GM21526 (cell line): ENCODE measurements around the gene GNAS-AS1.
"Not testable (repeated sequence)": the region's sequence is repeated elsewhere in the genome, so short reads cannot be mapped to it uniquely, and the experiment has no call there.

Source experiments
- ATAC-seq: cut with Tn5 transposase; IDR thresholded peaks from one replicate; pipeline ENCODE4 v1.9.1; 2021; ENCODE audit warnings: moderate library complexity; ENCODE audit not compliant: unreplicated experiment, low FRiP score

GNAS-AS1 gene

DNA sequence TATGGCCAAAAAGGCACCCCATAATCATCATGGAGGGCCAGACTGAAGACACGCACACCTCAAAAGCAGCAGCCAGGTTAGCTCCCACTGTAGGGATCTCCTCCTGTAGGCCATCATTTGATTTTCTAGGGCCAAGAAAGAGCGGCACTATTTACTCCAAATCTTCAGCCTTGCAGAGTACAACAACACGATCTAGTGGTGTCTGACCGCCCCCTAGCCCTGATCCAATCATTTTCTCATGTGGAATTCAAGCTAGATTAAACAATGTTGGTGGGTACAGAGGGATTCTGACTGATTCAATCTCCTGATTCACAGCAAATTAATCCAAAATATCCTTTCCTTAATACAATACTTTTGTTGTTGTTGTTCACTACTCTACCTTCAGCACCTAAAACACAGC, 12.5 kb downstream of the GNAS-AS1 start:
- ATAC-seq = no peak

- no peak for ATAC-seq
Observed at GRCh38 chr20:58837717-58838116, 13.0 kb downstream of the GNAS-AS1 start.

GRCh38 chr20:58836616-58837204, 14.0 kb downstream of the GNAS-AS1 start:
- no peak for ATAC-seq

DNA sequence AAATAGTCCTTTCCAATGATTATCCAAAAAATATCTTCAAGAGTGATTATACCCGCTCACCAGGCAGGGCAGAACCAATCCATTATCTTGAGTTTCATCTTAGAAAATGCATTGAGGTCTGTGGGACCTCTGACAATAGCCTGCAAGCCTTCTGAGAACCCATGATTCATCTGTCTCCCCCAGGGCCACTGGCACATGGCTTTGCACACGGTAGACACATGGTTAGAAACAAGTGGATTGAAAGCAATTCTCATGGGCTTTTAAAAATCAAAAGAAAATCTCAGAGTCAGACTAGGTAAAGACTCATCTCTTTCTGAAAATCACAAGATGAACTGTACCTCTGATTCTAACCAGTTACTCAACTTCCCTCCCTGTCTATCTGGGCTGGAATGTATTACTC, 15.5 kb downstream of the GNAS-AS1 start:
- no peak for ATAC-seq

- ATAC-seq = no peak
Observed at GRCh38 chr20:58833921-58834320, 16.8 kb downstream of the GNAS-AS1 start.

DNA sequence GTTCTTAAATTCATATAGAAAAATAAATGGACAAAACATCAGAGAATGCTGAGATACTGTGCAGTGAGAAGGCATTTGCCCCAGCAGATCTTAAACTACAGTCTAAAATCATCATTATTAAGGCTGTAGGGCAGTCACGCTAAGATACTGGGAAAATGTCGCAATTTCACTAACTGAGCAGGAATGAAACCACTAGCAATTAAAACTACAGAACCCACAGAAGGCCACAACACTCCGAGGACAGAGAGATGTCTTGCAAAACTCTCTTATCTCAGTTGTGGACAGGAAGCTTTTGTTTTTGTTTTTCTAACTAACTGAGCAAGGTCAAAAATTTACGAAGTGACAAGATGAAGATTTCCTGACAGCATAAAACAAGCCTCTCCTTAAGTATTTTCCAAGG, 18.2 kb downstream of the GNAS-AS1 start:
- ATAC-seq = no peak

DNA sequence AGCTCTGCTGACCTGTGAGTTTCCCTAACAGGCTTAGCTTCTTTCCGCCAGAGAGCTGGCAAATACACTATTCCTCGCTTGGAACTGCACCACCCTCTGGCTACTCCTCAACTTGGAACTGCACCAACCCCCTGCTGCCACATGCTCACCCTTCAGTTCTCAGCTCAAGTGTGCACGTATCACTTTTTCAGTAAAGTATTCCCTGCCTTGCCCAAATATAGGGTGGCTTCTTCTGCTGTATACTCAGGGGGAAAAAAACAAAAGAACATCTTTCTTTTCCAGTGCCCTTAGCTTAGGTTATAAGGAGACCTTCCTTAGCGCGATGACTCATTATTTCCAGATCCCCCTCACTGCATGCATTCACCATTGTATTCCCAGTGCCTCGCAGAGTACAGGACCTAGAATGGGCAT, 21.2 kb downstream of the GNAS-AS1 start:
- ATAC-seq = no peak

DNA sequence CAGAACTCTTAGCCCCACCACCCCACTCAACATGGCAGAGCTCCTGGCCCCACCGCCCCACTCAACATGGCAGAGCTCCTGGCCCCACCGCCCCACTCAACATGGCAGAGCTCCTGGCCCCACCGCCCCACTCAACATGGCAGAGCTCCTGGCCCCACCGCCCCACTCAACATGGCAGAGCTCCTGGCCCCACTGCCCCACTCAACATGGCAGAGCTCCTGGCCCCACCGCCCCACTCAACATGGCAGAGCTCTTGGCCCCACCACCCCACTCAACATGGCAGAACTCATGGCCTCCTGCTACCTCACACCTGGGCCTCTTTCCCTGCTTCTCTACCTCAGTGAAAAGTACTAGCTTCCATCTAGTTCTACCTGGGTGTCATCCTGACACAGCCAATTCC, 21.9 kb downstream of the GNAS-AS1 start:
- not testable (repeated sequence) for ATAC-seq

GRCh38 chr20:58828136-58828535, 22.6 kb downstream of the GNAS-AS1 start:
- ATAC-seq = no peak

GRCh38 chr20:58826271-58826670, 24.4 kb downstream of the GNAS-AS1 start:
- no peak for ATAC-seq

DNA sequence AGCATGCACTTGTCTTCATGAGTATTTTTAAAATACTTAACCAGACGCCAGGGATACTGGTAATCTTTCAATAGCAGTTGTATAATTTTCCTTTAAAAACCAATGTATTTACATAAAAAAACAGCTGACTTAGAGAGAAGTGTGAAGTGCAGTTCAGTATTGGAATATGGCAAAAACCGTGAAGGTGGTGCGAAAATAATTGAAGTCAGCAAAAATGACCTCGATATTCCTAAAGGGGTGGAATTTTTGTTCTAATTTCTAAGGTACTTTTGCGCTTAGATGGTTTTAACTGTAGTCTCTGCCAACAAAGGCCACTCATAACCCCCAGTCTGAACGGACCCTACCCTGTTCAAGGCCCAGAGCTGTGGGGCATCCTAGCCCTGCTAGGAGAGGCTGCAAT, 25.3 kb downstream of the GNAS-AS1 start:
- no peak for ATAC-seq

- ATAC-seq = no peak
Observed at GRCh38 chr20:58824843-58825242, 25.9 kb downstream of the GNAS-AS1 start.

DNA sequence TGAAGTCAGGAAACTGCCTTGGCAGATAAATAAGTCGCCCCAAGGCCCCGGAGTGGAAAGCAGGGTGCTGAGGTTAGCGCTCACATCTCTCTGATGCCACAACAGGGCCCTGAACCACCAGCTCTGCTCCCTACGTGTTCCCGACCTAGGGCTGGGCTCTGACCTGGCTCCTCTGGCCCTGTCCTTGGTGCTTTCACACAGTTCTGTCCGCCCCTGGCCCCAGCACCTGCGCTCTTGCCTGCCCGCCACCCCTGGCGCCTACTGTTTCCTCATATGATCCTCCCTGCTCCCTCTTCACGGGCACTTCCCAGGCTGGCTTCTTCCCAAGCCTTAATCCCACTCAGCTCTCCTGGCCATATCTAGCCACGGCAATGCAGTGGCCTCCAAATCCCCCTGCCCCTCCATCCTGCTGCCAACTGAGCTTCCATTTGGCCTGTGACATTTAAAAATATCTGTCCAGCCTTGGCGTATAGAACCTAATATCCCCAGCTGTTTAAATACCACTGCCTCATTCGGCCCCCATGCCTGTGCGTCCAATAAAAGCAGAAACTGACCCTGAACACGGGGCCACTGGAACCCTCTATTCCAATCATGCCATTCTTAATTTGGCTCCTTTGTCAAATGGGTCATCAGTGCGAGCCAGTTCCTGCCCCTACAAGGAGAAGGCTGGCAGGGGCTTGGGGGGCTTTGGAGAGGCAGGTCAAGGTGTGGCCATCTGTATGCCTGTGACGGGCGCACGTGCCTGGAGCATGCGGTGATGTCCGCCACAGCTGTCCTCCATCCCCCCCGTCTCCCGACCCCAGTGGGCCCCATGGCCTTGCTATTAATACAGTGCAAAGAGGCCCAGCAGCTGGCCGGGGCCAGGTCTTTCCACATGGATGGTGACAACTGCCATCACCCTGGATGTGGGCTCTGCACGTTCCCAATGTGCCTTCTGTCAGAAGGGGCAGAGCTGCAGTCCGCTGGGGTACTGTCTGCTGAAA, 27.7 kb downstream of the GNAS-AS1 start:
- no peak for ATAC-seq

GRCh38 chr20:58822149-58822548, 28.6 kb downstream of the GNAS-AS1 start:
- ATAC-seq = no peak

DNA sequence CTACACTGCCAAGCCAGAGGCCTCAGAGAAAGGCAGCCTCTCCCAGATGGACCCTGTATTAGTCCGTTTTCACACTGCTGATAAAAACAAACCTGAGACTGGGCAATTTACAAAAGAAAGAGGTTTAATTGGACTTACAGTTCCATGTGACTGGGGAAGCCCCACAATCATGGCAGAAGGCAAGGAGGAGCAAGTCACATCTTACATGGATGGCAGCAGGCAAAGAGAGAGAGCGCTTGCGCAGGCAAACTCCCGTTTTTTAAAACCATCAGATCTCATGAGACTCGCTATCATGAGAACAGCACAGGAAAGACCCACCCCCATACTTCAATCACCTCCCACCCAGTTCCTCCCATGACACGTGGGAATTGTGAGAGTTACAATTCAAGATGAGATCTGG, 30.2 kb downstream of the GNAS-AS1 start:
- ATAC-seq = not testable (repeated sequence)

GRCh38 chr20:58819921-58820320, 30.8 kb downstream of the GNAS-AS1 start:
- no peak for ATAC-seq

- no peak for ATAC-seq
Observed at GRCh38 chr20:58818586-58819285, 32.0 kb downstream of the GNAS-AS1 start.

GRCh38 chr20:58817748-58818147, 33.0 kb downstream of the GNAS-AS1 start:
- ATAC-seq = no peak

- no peak for ATAC-seq
Observed at GRCh38 chr20:58816957-58817651, 33.6 kb downstream of the GNAS-AS1 start.

GRCh38 chr20:58816051-58816450, 34.7 kb downstream of the GNAS-AS1 start:
- no peak for ATAC-seq

- no peak for ATAC-seq
Observed at GRCh38 chr20:58815448-58815847, 35.3 kb downstream of the GNAS-AS1 start.
